Measurements from ENCODE around the gene IFITM1.
"Not testable (repeated sequence)": the region's sequence is repeated elsewhere in the genome, so short reads cannot be mapped to it uniquely, and the experiment has no call there.

The IFITM1 gene

GRCh38 chr11:329886-330253 is 16.0 kb downstream of the IFITM1 start:
- no peak for DNase-seq (ENCODE audit: low read depth)

GRCh38 chr11:330307-330693 is 16.5 kb downstream of the IFITM1 start:
- no peak for DNase-seq (ENCODE audit: low read depth)
- H3K4me3 ChIP-seq (ENCODE audit: low read depth, low read length), result no peak overlapping the region
- no peak for TF ChIP-seq CTCF (IDR thresholded peaks at IDR 0.05; ENCODE audit: low read depth, low read length, missing control alignments)

More at GRCh38 chr11:329886-330253, 16.0 kb downstream of the IFITM1 start:
- no peak overlapping the region for H3K4me3 ChIP-seq (ENCODE audit: low read depth, low read length)
- no peak for TF ChIP-seq CTCF (IDR thresholded peaks at IDR 0.05; ENCODE audit: low read depth, low read length, missing control alignments)

GRCh38 chr11:330694-331357 is 17.0 kb downstream of the IFITM1 start:
- no peak for TF ChIP-seq CTCF (IDR thresholded peaks at IDR 0.05; ENCODE audit: low read depth, low read length, missing control alignments)
- no peak for DNase-seq (ENCODE audit: low read depth)
- H3K4me3 ChIP-seq (ENCODE audit: low read depth, low read length), result no peak overlapping the region

GRCh38 chr11:331358-332060 is 17.7 kb downstream of the IFITM1 start:
- DNase-seq (ENCODE audit: low read depth), result no peak
- TF ChIP-seq CTCF (IDR thresholded peaks at IDR 0.05; ENCODE audit: low read depth, low read length, missing control alignments), result no peak
- H3K4me3 ChIP-seq (ENCODE audit: low read depth, low read length), result no peak overlapping the region

- H3K4me3 ChIP-seq (ENCODE audit: low read depth, low read length), result no peak overlapping the region
- no peak for TF ChIP-seq CTCF (IDR thresholded peaks at IDR 0.05; ENCODE audit: low read depth, low read length, missing control alignments)
- DNase-seq (ENCODE audit: low read depth), result no peak
Measured at GRCh38 chr11:332651-333480, 19.0 kb downstream of the IFITM1 start.

- not testable (repeated sequence) for H3K4me3 ChIP-seq (ENCODE audit: low read depth, low read length); DNase-seq (ENCODE audit: low read depth)
Measured at GRCh38 chr11:333616-334263, 19.9 kb downstream of the IFITM1 start.
